D721Med (cell line): ENCODE results near the gene SLC39A8.

ENCODE experiments used
- DNase-seq: peaks from one replicate; pipeline ENCODE4 v3.0.0; 2011; ENCODE audit warnings: low spot score; ENCODE audit not compliant: insufficient read length
- FAIRE-seq: peaks from 2 replicates; lab custom pipeline; 2011; peaks lifted over from hg19 to GRCh38; lab: Jason Lieb, UNC
- CTCF ChIP-seq: IDR thresholded peaks from 2 replicates; pipeline ENCODE4 v1.5.1; 2012; ENCODE audit warnings: mild to moderate bottlenecking, control low read depth; ENCODE audit not compliant: insufficient read depth; ENCODE audit errors: missing control alignments

The SLC39A8 gene

GRCh38 chr4:102217775-102218355 is 127.4 kb downstream of the SLC39A8 start:
- no peak for DNase-seq
- TF ChIP-seq CTCF: no peak
- FAIRE-seq: no peak

GRCh38 chr4:102217345-102217744 is 127.9 kb downstream of the SLC39A8 start:
- DNase-seq (no peak), FAIRE-seq (no peak)
- no peak for TF ChIP-seq CTCF

- DNase-seq: no peak
- TF ChIP-seq CTCF: no peak
- no peak for FAIRE-seq
These were observed 128.6 kb downstream of the SLC39A8 start for GRCh38 chr4:102216666-102217065.

- FAIRE-seq: no peak
These were observed 132.3 kb downstream of the SLC39A8 start for GRCh38 chr4:102213031-102213430.

More at GRCh38 chr4:102213031-102213430, 132.3 kb downstream of the SLC39A8 start:
- no peak for DNase-seq
- TF ChIP-seq CTCF: no peak
